Measurements from ENCODE around the gene MX2.

Gene MX2

GRCh38 chr21:41446586-41446985 lies 84.8 kb downstream of the MX2 start:
- TF ChIP-seq GATA1 (IDR thresholded peaks at IDR 0.05; ENCODE audit: low read depth, low read length), result no peak
- no peak for TF ChIP-seq POLR2A (IDR thresholded peaks at IDR 0.05; ENCODE audit: low read length)
- no peak for DNase-seq

- TF ChIP-seq POLR2A (IDR thresholded peaks at IDR 0.05; ENCODE audit: low read length), result no peak
- no peak for TF ChIP-seq GATA1 (IDR thresholded peaks at IDR 0.05; ENCODE audit: low read depth, low read length)
- DNase-seq, result no peak
These were observed 85.5 kb downstream of the MX2 start for GRCh38 chr21:41447356-41447755.

- TF ChIP-seq POLR2A (IDR thresholded peaks at IDR 0.05; ENCODE audit: low read length) (no peak), GATA1 (IDR thresholded peaks at IDR 0.05; ENCODE audit: low read depth, low read length) (no peak)
These were observed 87.8 kb downstream of the MX2 start for GRCh38 chr21:41449613-41450012.

GRCh38 chr21:41451753-41452676 lies 90.2 kb downstream of the MX2 start:
- no peak for TF ChIP-seq POLR2A (IDR thresholded peaks at IDR 0.05; ENCODE audit: low read length)
- no peak for TF ChIP-seq GATA1 (IDR thresholded peaks at IDR 0.05; ENCODE audit: low read depth, low read length)
- no peak for DNase-seq

More at GRCh38 chr21:41449613-41450012, 87.8 kb downstream of the MX2 start:
- no peak for DNase-seq

DNA sequence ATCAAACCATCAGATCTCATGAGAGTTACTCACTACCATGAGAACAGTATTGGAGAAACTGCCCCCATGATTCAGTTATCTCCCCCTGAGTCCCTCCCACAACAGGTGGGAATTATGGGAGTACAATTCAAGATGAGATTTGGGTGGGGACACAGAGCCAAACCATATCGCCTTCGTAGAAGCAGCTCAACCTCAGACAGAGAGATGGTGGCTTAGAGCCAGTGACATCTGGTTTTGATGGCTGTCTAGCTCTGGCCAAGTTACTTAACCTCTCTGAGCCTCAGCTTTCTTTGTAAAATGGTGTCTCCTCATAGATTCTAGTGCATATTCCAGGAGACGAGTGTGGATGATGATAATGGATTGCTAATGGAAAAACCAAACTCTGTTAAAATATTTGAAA lies 91.4 kb downstream of the MX2 start:
- TF ChIP-seq GATA1 (IDR thresholded peaks at IDR 0.05; ENCODE audit: low read depth, low read length) (no peak), POLR2A (IDR thresholded peaks at IDR 0.05; ENCODE audit: low read length) (no peak)
- no peak for DNase-seq

DNA sequence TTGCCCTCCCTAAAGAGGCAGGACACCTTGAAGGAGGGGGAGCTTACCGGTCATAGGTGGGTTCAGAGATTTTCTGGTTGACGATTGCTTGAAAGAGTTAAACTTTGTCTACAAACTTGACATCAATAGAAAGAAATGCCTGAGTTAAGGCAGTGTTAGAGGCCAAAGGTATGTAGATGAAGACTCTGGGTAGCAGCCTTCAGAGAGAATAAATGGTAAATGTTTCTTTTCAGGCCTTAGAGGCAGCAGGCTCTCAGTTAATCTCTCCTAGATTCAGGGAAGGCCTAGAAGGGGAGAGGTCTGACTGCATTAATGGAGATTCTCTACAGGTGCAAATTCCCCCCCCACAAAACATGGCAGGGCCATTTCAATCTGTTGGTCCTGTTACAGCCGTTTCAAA lies 91.9 kb downstream of the MX2 start:
- TF ChIP-seq POLR2A (IDR thresholded peaks at IDR 0.05; ENCODE audit: low read length) (no peak), GATA1 (IDR thresholded peaks at IDR 0.05; ENCODE audit: low read depth, low read length) (no peak)
- no peak for DNase-seq

DNA sequence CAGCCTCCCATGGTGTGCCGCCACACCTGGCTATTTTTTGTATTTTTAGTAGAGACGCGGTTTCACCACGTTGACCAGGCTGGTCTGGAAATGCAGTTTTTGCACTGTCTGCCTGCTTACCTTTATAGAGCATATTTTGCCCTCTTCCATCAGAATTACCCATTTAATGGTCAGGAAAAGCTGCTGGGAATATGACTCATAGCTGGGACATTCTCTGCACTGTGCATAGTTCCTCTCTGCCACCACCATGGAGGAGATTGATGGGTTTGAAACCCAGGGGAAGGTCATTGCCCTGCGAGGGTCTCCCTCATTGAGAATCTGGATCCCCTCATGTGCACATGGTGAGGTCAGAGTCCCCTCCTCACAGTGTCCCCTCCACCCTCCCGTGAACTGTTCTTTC lies 96.3 kb downstream of the MX2 start:
- no peak for DNase-seq
- TF ChIP-seq POLR2A (IDR thresholded peaks at IDR 0.05; ENCODE audit: low read length), result no peak
- TF ChIP-seq GATA1 (IDR thresholded peaks at IDR 0.05; ENCODE audit: low read depth, low read length), result no peak

GRCh38 chr21:41458559-41458958 lies 96.7 kb downstream of the MX2 start:
- TF ChIP-seq POLR2A (IDR thresholded peaks at IDR 0.05; ENCODE audit: low read length), result no peak
- TF ChIP-seq GATA1 (IDR thresholded peaks at IDR 0.05; ENCODE audit: low read depth, low read length), result no peak
- no peak for DNase-seq

Measured in erythroblast (primary cell).